DMS53 treated with DMSO at 0.1 percent for 48 hours (cell line): Measurements from ENCODE around the gene RALGAPA2.

ENCODE experiments used
- DNase-seq: peaks from one replicate; lab custom pipeline; 2025; ENCODE audit not compliant: unreplicated experiment; lab: John Stamatoyannopoulos, UW

The RALGAPA2 gene

DNA sequence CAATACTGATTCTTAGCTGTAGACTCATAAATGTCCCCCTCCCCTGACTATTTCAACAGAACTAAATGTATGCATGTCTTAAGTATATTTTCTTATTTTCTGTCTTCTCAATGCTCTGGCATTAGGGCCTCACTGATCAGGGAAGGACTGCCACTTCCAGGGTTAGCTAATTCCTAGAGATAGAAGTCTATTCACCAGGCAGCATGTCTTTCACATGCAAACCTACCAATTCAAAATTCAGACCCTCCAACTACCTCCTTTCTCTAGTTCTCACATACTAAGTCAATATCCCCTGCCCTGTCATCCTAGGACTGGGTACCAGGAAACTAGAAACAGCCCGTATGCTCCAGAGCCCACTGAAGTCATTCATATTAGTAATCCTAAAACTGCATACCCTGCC lies 132.3 kb downstream of the RALGAPA2 start:
- DNase-seq = no peak

DNA sequence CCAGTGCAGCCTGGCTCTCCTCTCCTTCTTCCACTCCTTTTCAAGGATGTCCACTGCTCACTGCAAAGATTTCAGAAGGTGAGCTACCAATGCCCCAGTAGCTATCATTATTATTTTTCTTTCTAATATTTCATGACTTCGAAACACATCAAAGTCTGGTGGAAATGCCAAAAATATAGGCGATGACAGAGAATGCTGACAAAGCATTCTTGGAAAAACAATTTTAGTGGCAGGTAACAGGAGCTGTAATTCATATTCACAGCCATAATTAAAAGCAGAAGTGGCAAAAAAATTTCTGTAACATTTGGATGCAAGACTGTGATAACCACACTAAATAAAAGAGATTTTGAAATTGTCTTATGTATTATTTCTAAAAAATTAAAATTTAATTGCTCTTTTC lies 133.6 kb downstream of the RALGAPA2 start:
- no peak for DNase-seq

DNA sequence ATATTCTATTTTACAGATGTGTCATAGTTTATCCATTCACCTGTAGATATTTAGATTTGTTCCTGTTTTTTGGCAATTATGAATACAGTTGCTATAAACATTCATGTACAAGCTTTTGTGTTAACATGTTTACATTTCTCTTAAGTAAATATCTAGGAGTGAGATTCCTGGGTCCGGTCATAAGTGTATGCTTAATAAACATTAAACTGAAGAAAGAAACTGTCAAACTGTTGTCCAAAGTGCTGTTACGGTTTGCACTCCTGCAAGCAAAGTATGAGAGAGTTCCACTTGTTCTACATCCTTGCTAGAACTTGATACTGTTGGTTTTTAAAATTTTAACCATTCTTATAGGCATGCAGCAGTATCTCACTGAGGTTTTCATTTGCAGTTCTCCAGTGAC lies 138.6 kb downstream of the RALGAPA2 start:
- no peak for DNase-seq

DNA sequence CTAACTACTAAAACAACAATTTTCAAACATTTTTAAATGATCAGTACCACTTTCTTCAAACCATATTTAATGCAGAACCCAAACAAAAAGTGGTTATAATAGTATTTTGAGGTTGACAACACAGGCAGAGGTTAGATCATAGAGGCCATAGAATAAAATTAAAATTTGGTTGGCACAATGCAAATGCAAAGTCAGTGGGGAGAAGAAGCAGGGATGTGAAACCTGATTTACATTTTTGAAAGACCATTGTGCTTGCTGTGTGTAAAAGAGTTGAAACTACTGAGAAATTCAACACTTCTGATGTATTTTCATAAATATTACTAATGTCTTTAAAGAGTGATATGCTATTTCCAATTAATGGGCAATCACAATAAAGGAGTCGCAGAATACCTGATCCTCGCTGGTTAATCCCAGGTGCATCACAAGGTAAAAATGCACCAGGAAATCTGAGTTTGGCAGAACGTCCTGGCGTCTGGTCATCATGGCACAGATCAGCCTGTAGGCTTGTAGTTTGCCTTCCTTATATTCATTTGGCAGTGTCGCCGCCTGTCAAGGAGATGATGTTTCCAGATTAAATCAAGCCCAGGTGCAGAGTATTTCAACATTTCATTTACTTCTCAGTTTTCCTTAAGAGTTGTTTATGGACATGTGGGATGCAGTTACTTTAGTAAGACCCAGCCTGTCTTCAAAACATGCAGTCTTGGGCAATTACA lies 141.2 kb downstream of the RALGAPA2 start:
- DNase-seq = no peak

DNA sequence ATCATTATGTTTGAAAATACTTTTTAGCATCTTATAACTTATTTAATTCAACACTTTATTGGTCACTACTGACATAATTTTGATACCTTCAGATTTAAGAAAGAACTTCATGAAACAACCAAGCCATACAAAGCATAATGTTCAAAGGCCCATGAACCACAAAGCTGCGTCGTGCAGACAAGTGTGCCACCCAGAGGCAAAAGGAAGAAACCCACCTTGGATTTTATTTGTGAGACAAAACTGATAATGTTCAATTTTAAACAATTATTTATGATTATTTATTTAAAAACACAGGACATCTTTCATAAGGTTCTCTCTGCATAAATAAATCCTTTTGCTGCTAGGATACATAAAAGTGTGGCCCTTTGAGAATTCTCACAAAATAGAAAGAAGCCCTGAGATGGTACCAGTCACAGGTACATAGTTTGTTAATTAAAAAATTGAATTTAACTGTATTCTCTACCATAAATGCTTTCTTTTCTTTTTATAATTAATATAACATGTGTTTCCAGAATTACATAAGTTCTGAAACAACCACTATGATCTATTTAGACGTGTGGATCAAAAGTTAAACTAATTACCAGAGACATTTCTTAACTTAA lies 143.7 kb downstream of the RALGAPA2 start:
- peak; percentile 30 for DNase-seq

DNA sequence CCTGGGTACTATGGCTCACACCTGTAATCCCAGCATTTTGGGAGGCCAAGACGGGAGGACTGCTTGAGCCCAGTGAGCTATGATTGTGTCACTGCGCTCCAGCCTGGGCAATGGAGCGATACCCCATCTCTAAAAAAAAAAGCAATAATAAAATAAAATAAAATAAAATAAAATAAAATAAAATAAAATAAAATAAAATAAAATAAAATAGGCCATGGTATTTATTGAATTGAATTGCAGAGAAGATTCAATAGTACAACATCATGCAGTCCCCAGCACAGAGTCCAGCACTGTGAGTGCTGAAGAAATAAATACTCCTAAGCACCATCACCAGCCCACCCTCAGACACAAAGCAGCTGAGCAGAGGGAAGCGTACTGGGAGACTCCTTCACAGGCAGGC lies 144.7 kb downstream of the RALGAPA2 start:
- DNase-seq = no peak

DNA sequence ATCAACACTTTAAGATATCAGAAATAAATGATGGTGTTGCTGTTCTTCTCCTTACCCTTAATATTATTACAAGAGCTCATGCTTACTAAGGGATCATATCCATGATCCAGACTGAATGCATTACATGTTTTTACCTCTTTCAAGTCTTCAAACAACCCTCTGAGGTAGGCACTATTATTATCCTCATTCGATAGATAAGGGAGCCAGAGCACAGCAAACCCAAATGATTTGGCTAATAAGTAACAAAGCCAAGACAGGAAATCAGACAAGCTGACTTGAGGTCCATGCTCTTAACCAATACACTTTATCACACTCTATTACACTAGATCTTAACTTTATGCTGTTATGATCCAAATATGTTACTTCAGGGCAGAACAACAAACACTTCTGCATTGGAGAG lies 145.9 kb downstream of the RALGAPA2 start:
- no peak for DNase-seq

DNA sequence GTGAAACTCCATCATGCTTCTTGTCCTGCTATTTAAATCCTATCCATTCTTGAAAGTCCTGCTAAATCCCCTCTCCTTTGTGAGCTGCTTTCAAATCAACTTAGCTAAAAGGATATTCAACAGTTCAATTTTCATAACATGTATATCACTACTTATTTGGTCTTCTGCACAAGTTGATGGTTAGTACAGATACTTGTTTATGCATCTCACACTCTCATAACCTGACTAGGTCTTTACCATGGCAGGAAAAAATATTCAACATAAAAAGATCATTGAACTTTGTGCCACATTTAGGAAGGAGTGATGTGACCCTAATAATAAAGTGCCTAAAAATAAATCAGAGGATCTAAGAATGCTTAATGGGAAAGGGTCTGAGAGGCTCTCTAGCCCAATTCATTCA lies 148.2 kb downstream of the RALGAPA2 start:
- DNase-seq = no peak

DNA sequence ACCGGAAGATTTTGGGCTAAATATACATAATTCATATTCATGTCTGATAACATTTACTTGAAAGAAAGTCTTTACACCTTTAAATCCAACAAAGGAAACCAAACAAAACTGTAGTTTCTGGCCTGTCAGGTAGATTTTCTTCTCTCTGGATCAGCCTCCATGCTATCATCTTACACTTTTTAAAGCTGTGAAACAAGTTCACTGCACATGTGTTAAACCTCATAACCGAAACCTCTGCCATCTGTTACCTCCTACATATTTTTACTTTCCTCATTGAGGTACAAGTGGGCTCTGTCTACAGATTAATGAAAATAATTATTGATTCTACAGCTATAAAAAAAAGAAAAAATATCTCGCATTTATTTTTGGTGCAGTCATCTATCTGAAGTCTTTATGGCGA lies 149.9 kb downstream of the RALGAPA2 start:
- DNase-seq = no peak

DNA sequence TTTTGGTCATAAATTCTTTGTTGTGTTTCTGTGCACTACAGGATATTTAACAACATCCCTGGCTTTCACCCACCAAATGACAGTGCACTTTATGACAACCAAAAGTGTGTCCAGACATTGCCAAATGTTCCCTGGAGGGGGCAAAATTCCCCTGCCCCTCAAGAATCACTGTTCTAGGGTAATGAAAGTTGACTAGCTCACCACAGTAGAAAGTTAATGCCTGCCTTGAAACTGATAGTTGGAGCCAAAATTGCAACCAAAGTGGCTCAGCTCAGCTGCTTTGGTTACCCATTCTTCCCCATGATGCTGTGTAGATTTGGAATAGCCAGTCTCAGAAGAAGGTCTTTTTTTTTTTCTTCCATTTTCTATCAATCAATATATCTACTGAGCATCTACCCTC lies 150.6 kb downstream of the RALGAPA2 start:
- DNase-seq = no peak

DNA sequence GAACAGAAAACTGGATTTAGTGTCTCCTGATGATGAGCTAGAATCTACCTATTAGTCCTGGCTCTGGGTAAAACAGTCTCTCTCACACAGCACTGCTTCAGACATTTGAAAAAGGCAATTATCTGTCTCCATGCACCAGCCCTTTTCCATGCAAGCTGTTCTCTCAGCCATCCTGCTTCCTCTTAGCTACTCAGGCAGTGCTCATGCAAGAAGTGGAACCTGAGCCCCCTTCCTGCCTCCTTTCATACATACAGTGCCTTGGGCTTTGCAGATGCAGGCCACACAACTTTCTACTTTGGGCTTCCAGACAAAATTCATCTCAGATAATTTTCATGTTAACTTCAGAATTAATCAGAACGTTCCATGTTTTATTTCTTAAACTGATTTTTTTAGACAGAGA lies 151.3 kb downstream of the RALGAPA2 start:
- DNase-seq = no peak

DNA sequence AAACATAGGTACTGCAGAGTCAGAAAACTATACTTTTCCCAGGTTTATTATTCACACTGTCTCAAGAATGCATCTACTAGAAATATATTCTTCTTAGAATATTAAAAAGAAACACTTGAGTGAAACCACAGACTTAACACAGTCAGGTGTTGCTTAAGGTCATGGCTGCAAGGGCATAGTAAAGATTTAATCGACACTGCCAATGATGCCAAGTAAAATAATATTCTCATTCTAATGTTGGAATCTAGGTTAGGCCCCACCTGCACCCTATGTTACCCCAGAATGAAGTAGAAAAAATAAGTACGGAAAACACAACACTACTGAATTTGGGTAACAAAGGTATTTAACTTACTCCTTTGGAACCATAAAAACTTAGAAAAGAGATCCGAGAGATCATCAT lies 155.0 kb downstream of the RALGAPA2 start:
- DNase-seq = no peak

DNA sequence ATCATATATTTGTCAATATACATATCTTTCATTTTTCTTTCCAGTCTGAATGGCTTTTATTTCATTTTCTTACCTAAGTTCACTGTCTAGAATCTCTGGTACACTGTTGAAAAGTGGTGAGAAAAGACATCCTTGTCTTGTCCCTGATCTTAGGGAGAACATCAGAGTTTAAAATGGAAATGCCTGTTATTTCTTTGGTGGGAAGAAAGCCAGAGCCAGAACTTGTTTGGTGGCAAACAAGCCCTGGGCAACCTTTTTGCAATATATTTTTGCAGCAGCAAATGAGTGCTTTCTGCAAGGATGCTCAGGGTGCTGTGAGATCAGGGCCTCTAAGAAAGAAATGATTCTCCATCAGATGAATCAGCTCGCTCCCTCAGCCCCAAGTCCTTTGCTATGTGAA lies 156.6 kb downstream of the RALGAPA2 start:
- DNase-seq = no peak

DNA sequence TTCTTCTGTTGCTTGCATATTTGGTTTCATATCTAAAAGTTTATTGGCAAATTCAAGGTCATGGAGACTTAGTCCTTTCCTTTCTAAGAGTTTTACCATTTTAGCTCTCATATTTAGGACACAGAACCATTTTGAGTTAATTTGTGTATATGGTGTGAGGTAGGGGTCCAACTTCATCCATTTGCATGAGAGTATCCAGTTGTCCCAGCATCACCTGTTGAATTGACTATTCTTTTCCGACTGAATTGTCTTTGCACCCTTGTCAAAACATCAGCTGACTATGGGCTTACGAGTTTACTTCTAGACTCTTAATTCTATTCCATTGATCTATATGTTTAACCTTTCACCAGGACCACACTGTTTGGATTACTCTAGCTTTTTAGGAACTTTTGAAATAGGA lies 157.5 kb downstream of the RALGAPA2 start:
- DNase-seq = no peak

DNA sequence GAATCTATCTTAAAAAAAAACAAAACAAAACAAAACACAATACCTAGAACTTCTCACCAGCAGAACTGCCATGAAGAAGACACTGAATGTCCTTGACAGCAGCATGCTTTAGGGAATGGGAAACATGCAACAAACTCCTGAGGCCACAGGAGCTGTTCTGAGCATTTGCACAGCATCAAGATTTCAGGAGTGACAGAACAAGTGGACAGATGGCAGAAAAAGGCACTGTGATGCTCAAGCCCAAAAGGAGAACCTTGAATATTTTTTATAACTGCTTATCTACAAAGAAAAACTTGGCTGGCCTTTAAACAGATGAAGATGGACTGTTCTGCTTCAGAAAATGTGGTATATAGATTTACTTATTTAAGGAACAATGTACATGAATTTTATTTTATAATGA lies 158.9 kb downstream of the RALGAPA2 start:
- DNase-seq = no peak

DNA sequence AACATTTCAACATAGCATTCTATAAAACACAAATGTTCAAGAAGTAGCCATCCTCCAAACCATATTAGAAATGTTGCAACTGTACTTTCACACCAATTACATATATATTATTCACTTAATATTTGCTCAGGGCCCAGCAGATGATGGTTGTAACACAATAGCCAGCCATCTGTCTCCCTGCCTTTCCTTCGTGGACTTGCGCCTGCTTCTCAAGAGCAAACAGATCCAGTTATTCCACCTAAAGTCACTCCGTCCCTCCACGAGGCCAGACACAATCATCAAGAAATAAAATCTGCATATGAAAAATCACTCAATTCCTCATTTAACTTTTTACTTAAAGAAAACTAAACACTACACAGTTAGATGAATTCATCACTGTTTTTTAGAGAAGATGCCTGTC lies 160.4 kb downstream of the RALGAPA2 start:
- peak; percentile 71 for DNase-seq

DNA sequence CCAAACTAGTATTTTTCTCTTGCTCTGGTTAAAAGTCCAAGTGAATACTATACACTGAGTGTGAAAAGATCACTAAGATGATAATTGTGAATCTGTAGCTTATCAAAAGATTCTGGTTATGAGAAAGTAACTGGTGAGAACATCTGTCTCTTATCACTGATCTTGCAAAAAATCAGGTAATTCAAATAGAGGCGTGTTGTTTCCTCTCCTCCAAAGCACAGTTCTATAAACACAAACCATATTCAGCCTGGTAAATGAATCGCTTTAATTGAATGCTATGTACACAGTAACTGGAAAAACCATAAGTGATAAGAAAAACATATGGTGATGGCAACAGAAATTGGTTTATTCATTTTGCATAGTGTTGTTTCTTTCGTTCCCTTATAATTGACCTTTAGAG lies 161.0 kb downstream of the RALGAPA2 start:
- DNase-seq = peak; percentile 34

DNA sequence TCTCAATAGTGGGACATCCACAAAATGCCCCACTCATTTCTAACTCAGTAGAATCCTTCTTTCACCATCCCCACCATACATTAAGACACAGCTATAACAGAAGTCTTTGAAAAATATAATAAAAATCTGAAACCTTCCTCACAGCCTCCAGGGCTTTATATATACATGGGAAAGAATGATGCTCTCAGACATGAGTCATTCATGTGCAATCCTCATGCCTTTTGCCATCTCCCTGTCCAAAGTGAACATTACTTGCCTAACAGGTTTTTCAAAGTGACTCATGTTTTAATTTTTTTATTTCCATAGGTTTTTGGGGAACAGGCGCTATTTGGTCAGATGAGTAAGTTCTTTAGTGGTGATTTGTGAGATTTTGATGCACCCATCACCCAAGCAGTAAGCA lies 162.7 kb downstream of the RALGAPA2 start:
- DNase-seq = peak; percentile 93

DNA sequence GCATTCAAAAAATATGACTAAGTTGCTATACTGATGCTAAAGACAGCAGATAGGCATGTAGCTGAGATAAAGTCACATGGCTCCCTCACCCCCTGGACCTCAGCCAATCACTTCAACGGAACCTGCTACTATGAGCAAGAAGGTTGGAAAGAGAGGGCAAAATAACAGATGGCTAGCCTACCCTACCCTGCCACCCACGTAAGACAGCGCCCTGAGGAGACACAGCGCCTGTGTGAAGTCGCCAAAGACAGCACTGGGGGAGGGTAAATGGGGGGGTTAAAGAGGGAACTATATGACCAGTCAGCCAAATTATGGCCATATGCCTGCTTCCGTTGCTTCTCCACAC lies 163.2 kb downstream of the RALGAPA2 start:
- DNase-seq = peak; percentile 67

DNA sequence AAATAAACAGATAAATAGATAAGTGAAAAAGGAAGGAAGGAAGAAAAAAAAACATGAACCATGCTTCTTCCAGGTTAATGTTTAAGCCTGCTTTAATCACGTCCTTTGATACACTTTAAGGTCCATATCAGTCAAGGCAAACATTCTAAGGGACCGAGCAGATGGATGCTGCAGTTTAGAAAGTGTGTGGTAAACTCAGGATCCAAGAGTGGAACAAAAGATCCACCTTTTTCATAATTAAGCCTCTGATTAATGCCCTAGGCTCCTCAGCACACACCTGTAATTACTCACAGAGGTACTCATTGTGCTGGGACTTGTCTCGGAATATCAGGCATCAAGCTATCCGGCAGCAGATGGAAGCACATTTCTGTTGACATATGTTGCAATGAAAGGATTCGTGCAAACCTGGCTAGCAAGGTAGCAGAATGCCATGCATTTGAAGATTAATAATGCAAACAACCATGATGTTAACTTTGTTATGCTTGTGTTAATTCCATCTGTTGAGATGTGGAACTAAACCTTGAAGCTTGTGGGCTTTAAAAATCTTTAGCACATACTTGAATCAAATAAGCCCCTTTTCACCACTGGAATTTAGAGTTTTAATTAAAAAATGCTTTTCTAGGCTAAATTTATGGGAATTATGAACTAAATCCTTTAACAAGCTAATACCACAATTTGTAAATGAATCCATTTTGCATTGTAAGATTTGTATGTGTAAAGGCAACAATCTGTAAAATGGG lies 163.7 kb downstream of the RALGAPA2 start:
- DNase-seq = peak; percentile 88

DNA sequence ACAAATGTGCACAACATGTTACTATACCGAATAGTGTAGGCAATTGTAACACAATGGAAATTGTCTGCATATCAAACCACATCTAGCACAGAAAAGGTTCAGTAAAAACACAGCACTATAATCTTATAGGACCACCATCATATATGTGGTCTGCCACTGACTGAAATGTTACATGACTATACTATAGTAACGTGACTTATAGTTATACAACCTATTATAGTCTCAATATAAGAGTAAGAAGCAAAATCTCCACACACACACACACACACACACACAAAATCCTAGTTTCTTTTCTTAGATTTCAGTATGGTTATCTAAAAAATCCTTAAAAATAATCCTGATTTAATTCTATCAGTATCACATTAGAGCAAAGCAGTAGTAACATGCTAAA lies 164.6 kb downstream of the RALGAPA2 start:
- DNase-seq = no peak

DNA sequence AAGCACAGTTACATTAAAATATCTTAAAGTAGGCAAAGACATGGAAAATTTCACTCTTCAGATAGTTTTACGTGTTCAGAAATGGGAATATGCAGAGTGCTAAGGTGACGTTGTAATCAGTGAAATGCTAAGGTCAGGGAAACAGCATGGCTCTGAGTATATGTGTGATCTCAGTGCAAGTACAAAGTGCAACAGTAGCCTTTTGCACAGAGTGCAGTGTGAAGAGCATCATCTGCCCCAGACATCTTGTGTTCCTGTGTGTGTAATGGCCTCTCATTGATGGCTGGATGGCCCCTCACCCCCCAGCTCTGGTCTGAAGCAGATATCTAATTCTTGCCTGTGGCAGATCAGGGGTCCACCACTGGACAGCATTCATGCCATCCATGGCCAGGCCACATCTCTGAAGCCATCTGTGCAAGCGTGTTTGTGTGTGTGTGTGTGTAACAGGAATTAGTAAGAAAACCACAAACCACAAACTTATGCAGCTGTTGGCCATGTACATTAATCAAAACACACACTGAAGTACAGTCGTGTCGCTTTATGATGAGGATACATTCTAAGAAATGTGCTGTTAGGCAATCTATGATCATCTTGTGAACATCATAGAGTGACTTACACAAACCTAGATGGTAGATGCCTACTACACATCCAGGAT lies 165.1 kb downstream of the RALGAPA2 start:
- DNase-seq = no peak
